GM19468 (cell line): ENCODE results near the gene TMEM86B.

Experiments used
- ATAC-seq: cut with Tn5 transposase; IDR thresholded peaks from one replicate; pipeline ENCODE4 v1.9.1; 2021; ENCODE audit warnings: mild to moderate bottlenecking, moderate library complexity, moderate number of reproducible peaks; ENCODE audit not compliant: unreplicated experiment; ENCODE audit errors: extremely low read depth

The TMEM86B gene

GRCh38 chr19:55258476-55258827 lies 29.9 kb upstream of the TMEM86B start:
- ATAC-seq, result no peak

- no peak for ATAC-seq
Observed at GRCh38 chr19:55257461-55258420, 29.2 kb upstream of the TMEM86B start.

- ATAC-seq, result no peak
Observed at GRCh38 chr19:55256562-55257460, 28.2 kb upstream of the TMEM86B start.

- no peak for ATAC-seq
Observed at GRCh38 chr19:55255618-55256423, 27.3 kb upstream of the TMEM86B start.

GRCh38 chr19:55254625-55254977 lies 26.0 kb upstream of the TMEM86B start:
- no peak for ATAC-seq

- ATAC-seq, result peak; percentile 30
Observed at GRCh38 chr19:55253842-55254624, 25.5 kb upstream of the TMEM86B start.

GRCh38 chr19:55252760-55253663 lies 24.4 kb upstream of the TMEM86B start:
- no peak for ATAC-seq

GRCh38 chr19:55251341-55252081 lies 22.9 kb upstream of the TMEM86B start:
- no peak for ATAC-seq

- no peak for ATAC-seq
Observed at GRCh38 chr19:55250262-55251036, 21.9 kb upstream of the TMEM86B start.

- ATAC-seq, result no peak
Observed at GRCh38 chr19:55249841-55250240, 21.3 kb upstream of the TMEM86B start.

- no peak for ATAC-seq
Observed at GRCh38 chr19:55248704-55249103, 20.1 kb upstream of the TMEM86B start.

GRCh38 chr19:55248166-55248675 lies 19.7 kb upstream of the TMEM86B start:
- no peak for ATAC-seq

GRCh38 chr19:55247621-55248099 lies 19.1 kb upstream of the TMEM86B start:
- ATAC-seq, result no peak

- no peak for ATAC-seq
Observed at GRCh38 chr19:55246462-55247451, 18.2 kb upstream of the TMEM86B start.

- ATAC-seq, result no peak
Observed at GRCh38 chr19:55245236-55245904, 16.8 kb upstream of the TMEM86B start.
